Neural cell (in vitro differentiated cells): ENCODE results near the gene MAPT. TPM values are rescaled to one million over a fixed set of nuclear protein-coding genes. Genes with fewer than 3 reads are reported as not detected.

Experiments used
- H2AFZ ChIP-seq: fragments of 200-600, 300-800 bp; sonication (generic), shearing (Covaris generic); 2 replicates; pipeline ENCODE4 v1.6.0; 2014; ENCODE audit warnings: low read depth, mild to moderate bottlenecking, antibody characterized with exemption, low read length, moderate library complexity
- H3F3A ChIP-seq: fragments of 200-600 bp; shearing (Covaris generic); 2 replicates; pipeline ENCODE4 v1.6.1; 2016; ENCODE audit warnings: mild to moderate bottlenecking, moderate library complexity, mixed read lengths, antibody characterized with exemption, low read length; ENCODE audit not compliant: insufficient read depth, poor library complexity, severe bottlenecking
- H3K27ac ChIP-seq: fragments of 200-600, 300-800 bp; sonication (generic), shearing (Covaris generic); 2 replicates; pipeline ENCODE4 v1.5.1; 2014; ENCODE audit warnings: mild to moderate bottlenecking, low read length, moderate library complexity
- H3K27me3 ChIP-seq: fragments of 300-800, 200-600 bp; sonication (generic), shearing (Covaris generic); 2 replicates; pipeline ENCODE4 v1.6.0; 2014; ENCODE audit warnings: mild to moderate bottlenecking, low read depth, low read length, moderate library complexity; ENCODE audit not compliant: insufficient read depth
- H3K36me3 ChIP-seq: fragments of 300-800, 200-600 bp; sonication (generic), shearing (Covaris generic); 2 replicates; pipeline ENCODE4 v1.5.1; 2014; ENCODE audit warnings: mild to moderate bottlenecking, antibody characterized with exemption, low read length, moderate library complexity; ENCODE audit not compliant: insufficient read depth
- H3K4me2 ChIP-seq: fragments of 300-800, 200-600 bp; sonication (generic), shearing (Covaris generic); 2 replicates; pipeline ENCODE4 v1.6.0; 2014; ENCODE audit warnings: mild to moderate bottlenecking, low read length
- H3K4me3 ChIP-seq: fragments of 300-800, 200-600 bp; sonication (generic), shearing (Covaris generic); 2 replicates; pipeline ENCODE4 v1.5.1; 2014; ENCODE audit warnings: mild to moderate bottlenecking, low read length, moderate library complexity
- H3K79me2 ChIP-seq: fragments of 200-600 bp; shearing (Covaris generic); replicated peaks from 2 replicates; pipeline ENCODE4 v1.6.0; 2014; ENCODE audit warnings: mild to moderate bottlenecking, low read length, moderate library complexity; ENCODE audit not compliant: insufficient read depth
- H3K9ac ChIP-seq: fragments of 300-800, 200-600 bp; sonication (generic), shearing (Covaris generic); 2 replicates; pipeline ENCODE4 v1.6.1; 2016; ENCODE audit warnings: mild to moderate bottlenecking, low read length, mixed read lengths
- H3K9me2 ChIP-seq: fragments of 200-600 bp; shearing (Covaris generic); 2 replicates; pipeline ENCODE4 v1.6.1; 2016; ENCODE audit warnings: mild to moderate bottlenecking, low read length, mixed read lengths; ENCODE audit not compliant: insufficient read depth
- H3K9me3 ChIP-seq: fragments of 200-600, 300-800 bp; sonication (generic), shearing (Covaris generic); 2 replicates; pipeline ENCODE4 v1.6.1; 2016; ENCODE audit warnings: mild to moderate bottlenecking, mixed run types, low read length, moderate library complexity, mixed read lengths
- H4K20me1 ChIP-seq: fragments of 200-600 bp; shearing (Covaris generic); 2 replicates; pipeline ENCODE4 v1.6.1; 2016; ENCODE audit warnings: mild to moderate bottlenecking, mixed run types; ENCODE audit not compliant: insufficient read depth
- EP300 ChIP-seq: fragments of 450-650 bp; conservative IDR thresholded peaks from 2 replicates; pipeline ENCODE4 v1.6.1; 2014; ENCODE audit warnings: antibody characterized with exemption, mild to moderate bottlenecking, moderate library complexity; ENCODE audit not compliant: poor library complexity, severe bottlenecking
- EZH2 ChIP-seq: fragments of 200-600, 300-800 bp; shearing (Covaris generic), sonication (generic); IDR thresholded peaks from 2 replicates; pipeline ENCODE4 v1.6.1; 2014; ENCODE audit warnings: antibody characterized with exemption, low read length, borderline replicate concordance, mild to moderate bottlenecking; ENCODE audit not compliant: insufficient read depth, poor library complexity, severe bottlenecking
- MXI1 ChIP-seq: fragments of 450-650 bp; conservative IDR thresholded peaks from 2 replicates; pipeline ENCODE4 v1.6.1; 2014; ENCODE audit warnings: antibody characterized with exemption, mild to moderate bottlenecking; ENCODE audit not compliant: poor library complexity, severe bottlenecking
- POLR2AphosphoS5 ChIP-seq: IDR thresholded peaks from 2 replicates; pipeline ENCODE4 v1.6.1; 2012
- RAD21 ChIP-seq: fragments of 450-650 bp; conservative IDR thresholded peaks from 2 replicates; pipeline ENCODE4 v1.6.1; 2014; ENCODE audit warnings: antibody characterized with exemption, mild to moderate bottlenecking, moderate library complexity
- REST ChIP-seq: IDR thresholded peaks from 2 replicates; pipeline ENCODE4 v1.6.1; 2012; ENCODE audit warnings: borderline replicate concordance
- SMC3 ChIP-seq: fragments of 450-650 bp; conservative IDR thresholded peaks from 2 replicates; pipeline ENCODE4 v1.6.1; 2014; ENCODE audit warnings: antibody characterized with exemption, mild to moderate bottlenecking, moderate library complexity; ENCODE audit not compliant: poor library complexity
- TAF1 ChIP-seq: IDR thresholded peaks from 2 replicates; pipeline ENCODE4 v1.6.1; 2012; ENCODE audit warnings: low read depth
- polyA plus RNA-seq: library from polyadenylated mRNA; depleted of rRNA; stranded (reverse); fragments of >200 nt; gene quantifications from 2 replicates; pipeline ENCODE4 v1.2.3, GENCODE V29; 2014
- TF ChIP-seq, protein P1 (sequence below): fragments of 450-650 bp; IDR thresholded peaks from 2 replicates; pipeline ENCODE4 v1.5.1; 2014; ENCODE audit warnings: antibody characterized with exemption, mild to moderate bottlenecking, moderate library complexity; ENCODE audit not compliant: poor library complexity, severe bottlenecking

MAPT gene
- polyA plus RNA-seq, 1 donor from 2014 or later = 94.5 TPM

DNA sequence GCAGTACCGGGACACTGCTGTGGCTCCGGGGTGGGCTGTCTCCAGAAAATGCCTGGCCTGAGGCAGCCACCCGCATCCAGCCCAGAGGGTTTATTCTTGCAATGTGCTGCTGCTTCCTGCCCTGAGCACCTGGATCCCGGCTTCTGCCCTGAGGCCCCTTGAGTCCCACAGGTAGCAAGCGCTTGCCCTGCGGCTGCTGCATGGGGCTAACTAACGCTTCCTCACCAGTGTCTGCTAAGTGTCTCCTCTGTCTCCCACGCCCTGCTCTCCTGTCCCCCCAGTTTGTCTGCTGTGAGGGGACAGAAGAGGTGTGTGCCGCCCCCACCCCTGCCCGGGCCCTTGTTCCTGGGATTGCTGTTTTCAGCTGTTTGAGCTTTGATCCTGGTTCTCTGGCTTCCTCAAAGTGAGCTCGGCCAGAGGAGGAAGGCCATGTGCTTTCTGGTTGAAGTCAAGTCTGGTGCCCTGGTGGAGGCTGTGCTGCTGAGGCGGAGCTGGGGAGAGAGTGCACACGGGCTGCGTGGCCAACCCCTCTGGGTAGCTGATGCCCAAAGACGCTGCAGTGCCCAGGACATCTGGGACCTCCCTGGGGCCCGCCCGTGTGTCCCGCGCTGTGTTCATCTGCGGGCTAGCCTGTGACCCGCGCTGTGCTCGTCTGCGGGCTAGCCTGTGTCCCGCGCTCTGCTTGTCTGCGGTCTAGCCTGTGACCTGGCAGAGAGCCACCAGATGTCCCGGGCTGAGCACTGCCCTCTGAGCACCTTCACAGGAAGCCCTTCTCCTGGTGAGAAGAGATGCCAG is 117.6 kb downstream of the MAPT start:
- H3K9ac ChIP-seq = no peak overlapping the region
- no peak overlapping the region for H3K27ac ChIP-seq
- TF ChIP-seq EZH2 (no peak), REST (no peak), SMC3 (no peak), MXI1 (no peak), POLR2AphosphoS5 (no peak), EP300 (no peak), RAD21 (no peak), TAF1 (no peak)
- TF ChIP-seq, protein P1, sequence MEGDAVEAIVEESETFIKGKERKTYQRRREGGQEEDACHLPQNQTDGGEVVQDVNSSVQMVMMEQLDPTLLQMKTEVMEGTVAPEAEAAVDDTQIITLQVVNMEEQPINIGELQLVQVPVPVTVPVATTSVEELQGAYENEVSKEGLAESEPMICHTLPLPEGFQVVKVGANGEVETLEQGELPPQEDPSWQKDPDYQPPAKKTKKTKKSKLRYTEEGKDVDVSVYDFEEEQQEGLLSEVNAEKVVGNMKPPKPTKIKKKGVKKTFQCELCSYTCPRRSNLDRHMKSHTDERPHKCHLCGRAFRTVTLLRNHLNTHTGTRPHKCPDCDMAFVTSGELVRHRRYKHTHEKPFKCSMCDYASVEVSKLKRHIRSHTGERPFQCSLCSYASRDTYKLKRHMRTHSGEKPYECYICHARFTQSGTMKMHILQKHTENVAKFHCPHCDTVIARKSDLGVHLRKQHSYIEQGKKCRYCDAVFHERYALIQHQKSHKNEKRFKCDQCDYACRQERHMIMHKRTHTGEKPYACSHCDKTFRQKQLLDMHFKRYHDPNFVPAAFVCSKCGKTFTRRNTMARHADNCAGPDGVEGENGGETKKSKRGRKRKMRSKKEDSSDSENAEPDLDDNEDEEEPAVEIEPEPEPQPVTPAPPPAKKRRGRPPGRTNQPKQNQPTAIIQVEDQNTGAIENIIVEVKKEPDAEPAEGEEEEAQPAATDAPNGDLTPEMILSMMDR = no peak
- H4K20me1 ChIP-seq = no peaks in the 10 kb centered on the region
- no peaks in the 10 kb centered on the region for H3K9me2 ChIP-seq
- no peaks in the 10 kb centered on the region for H3K36me3 ChIP-seq
- H3K4me2 ChIP-seq = no peak overlapping the region
- no peaks in the 10 kb centered on the region for H3K27me3 ChIP-seq
- H3F3A ChIP-seq = no peaks in the 10 kb centered on the region
- no peaks in the 10 kb centered on the region for H3K79me2 ChIP-seq
- H3K9me3 ChIP-seq = no peaks in the 10 kb centered on the region
- no peak overlapping the region for H2AFZ ChIP-seq
- H3K4me3 ChIP-seq = no peak overlapping the region

DNA sequence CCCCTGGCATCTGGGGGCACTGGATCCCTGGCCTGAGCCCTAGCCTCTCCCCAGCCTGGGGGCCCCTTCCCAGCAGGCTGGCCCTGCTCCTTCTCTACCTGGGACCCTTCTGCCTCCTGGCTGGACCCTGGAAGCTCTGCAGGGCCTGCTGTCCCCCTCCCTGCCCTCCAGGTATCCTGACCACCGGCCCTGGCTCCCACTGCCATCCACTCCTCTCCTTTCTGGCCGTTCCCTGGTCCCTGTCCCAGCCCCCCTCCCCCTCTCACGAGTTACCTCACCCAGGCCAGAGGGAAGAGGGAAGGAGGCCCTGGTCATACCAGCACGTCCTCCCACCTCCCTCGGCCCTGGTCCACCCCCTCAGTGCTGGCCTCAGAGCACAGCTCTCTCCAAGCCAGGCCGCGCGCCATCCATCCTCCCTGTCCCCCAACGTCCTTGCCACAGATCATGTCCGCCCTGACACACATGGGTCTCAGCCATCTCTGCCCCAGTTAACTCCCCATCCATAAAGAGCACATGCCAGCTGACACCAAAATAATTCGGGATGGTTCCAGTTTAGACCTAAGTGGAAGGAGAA is 118.2 kb downstream of the MAPT start:
- Histone ChIP-seq H3K9me2 (no peaks in the 10 kb centered on the region), H3K9ac (no peak overlapping the region), H3K36me3 (no peaks in the 10 kb centered on the region), H3K4me2 (no peak overlapping the region), H3F3A (no peaks in the 10 kb centered on the region), H3K79me2 (no peaks in the 10 kb centered on the region), H3K27me3 (no peaks in the 10 kb centered on the region), H3K4me3 (no peak overlapping the region), H3K9me3 (no peaks in the 10 kb centered on the region), H2AFZ (no peak overlapping the region), H4K20me1 (no peaks in the 10 kb centered on the region), H3K27ac (no peak overlapping the region)
- TF ChIP-seq, protein P1 = no peak
- TF ChIP-seq POLR2AphosphoS5 (no peak), REST (no peak), EZH2 (no peak), SMC3 (no peak), EP300 (no peak), RAD21 (no peak), MXI1 (no peak), TAF1 (no peak)
